ENCODE data around the gene MARS2.

DNA sequence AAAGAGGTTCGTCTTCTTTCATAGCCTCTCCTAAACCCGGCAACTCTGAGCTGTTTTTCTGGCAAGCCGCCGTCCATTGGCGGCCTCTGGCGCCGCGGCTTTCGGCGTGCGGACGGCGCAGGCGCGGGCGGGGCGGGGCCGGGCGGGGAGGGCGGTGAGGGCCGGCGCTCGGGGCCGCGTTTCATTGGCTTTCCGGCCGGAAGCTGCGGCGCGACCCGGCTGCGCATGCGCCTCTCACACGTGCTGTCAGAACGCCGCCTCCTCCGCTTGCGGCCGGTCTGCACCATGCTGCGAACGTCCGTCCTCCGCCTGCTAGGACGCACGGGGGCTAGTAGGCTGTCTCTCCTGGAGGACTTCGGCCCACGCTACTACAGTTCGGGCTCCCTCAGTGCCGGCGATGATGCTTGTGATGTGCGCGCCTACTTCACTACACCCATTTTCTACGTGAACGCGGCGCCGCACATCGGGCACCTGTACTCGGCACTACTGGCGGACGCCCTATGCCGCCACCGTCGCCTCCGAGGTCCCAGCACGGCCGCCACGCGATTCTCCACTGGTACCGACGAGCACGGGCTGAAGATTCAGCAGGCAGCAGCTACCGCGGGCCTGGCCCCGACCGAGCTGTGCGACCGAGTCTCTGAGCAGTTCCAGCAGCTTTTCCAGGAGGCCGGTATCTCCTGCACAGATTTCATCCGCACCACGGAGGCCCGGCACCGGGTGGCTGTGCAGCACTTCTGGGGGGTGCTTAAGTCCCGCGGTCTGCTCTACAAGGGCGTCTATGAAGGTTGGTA is at the start of gene MARS2:
- TF ChIP-seq, protein P1, sequence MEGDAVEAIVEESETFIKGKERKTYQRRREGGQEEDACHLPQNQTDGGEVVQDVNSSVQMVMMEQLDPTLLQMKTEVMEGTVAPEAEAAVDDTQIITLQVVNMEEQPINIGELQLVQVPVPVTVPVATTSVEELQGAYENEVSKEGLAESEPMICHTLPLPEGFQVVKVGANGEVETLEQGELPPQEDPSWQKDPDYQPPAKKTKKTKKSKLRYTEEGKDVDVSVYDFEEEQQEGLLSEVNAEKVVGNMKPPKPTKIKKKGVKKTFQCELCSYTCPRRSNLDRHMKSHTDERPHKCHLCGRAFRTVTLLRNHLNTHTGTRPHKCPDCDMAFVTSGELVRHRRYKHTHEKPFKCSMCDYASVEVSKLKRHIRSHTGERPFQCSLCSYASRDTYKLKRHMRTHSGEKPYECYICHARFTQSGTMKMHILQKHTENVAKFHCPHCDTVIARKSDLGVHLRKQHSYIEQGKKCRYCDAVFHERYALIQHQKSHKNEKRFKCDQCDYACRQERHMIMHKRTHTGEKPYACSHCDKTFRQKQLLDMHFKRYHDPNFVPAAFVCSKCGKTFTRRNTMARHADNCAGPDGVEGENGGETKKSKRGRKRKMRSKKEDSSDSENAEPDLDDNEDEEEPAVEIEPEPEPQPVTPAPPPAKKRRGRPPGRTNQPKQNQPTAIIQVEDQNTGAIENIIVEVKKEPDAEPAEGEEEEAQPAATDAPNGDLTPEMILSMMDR (IDR thresholded peaks at IDR 0.05): peak in 2 of 4 experiments; percentile 2 to 13
- TF ChIP-seq POLR2A (IDR thresholded peaks at IDR 0.05): peak; percentile 47

Measured in prostate gland (tissue), 2 donors.